Measurements from ENCODE around the gene TP53I13.
"Not testable (repeated sequence)": the region's sequence is repeated elsewhere in the genome, so short reads cannot be mapped to it uniquely, and the experiment has no call there.

TP53I13 gene

GRCh38 chr17:29568331-29569244 is at the start of gene TP53I13:
TP53I13 (plus strand) TSS chr17:29568701; CDS start chr17:29568759, 58 bp downstream.
- peak within 1 kb of the TSS; percentile 58 for H3K4me3 ChIP-seq (ENCODE audit: low read length)
- no peak for TF ChIP-seq ZNF274 (IDR thresholded peaks at IDR 0.05; ENCODE audit: low read depth, low read length)

GRCh38 chr17:29524692-29525091 is 43.8 kb upstream of the TP53I13 start:
- TF ChIP-seq ZNF274 (IDR thresholded peaks at IDR 0.05; ENCODE audit: low read depth, low read length) = no peak

GRCh38 chr17:29526322-29526721 is 42.2 kb upstream of the TP53I13 start:
- H3K4me3 ChIP-seq (ENCODE audit: low read length) = no peak overlapping the region

More at GRCh38 chr17:29524692-29525091, 43.8 kb upstream of the TP53I13 start:
- H3K4me3 ChIP-seq (ENCODE audit: low read length) = no peak overlapping the region

GRCh38 chr17:29533976-29534375 is 34.5 kb upstream of the TP53I13 start:
- H3K4me3 ChIP-seq (ENCODE audit: low read length) = no peak overlapping the region
- no peak for TF ChIP-seq ZNF274 (IDR thresholded peaks at IDR 0.05; ENCODE audit: low read depth, low read length)

More at GRCh38 chr17:29526322-29526721, 42.2 kb upstream of the TP53I13 start:
- no peak for TF ChIP-seq ZNF274 (IDR thresholded peaks at IDR 0.05; ENCODE audit: low read depth, low read length)

GRCh38 chr17:29544066-29544465 is 24.4 kb upstream of the TP53I13 start:
- H3K4me3 ChIP-seq (ENCODE audit: low read length) = no peak overlapping the region
- no peak for TF ChIP-seq ZNF274 (IDR thresholded peaks at IDR 0.05; ENCODE audit: low read depth, low read length)

- no peak for TF ChIP-seq ZNF274 (IDR thresholded peaks at IDR 0.05; ENCODE audit: low read depth, low read length)
- no peak overlapping the region for H3K4me3 ChIP-seq (ENCODE audit: low read length)
Observed at GRCh38 chr17:29546085-29546484, 22.4 kb upstream of the TP53I13 start.

- no peak for TF ChIP-seq ZNF274 (IDR thresholded peaks at IDR 0.05; ENCODE audit: low read depth, low read length)
- no peak overlapping the region for H3K4me3 ChIP-seq (ENCODE audit: low read length)
Observed at GRCh38 chr17:29546830-29547229, 21.7 kb upstream of the TP53I13 start.

GRCh38 chr17:29549177-29549923 is 19.2 kb upstream of the TP53I13 start:
- TF ChIP-seq ZNF274 (IDR thresholded peaks at IDR 0.05; ENCODE audit: low read depth, low read length) = no peak
- H3K4me3 ChIP-seq (ENCODE audit: low read length) = no peak overlapping the region

- TF ChIP-seq ZNF274 (IDR thresholded peaks at IDR 0.05; ENCODE audit: low read depth, low read length) = no peak
- H3K4me3 ChIP-seq (ENCODE audit: low read length) = no peak overlapping the region
Observed at GRCh38 chr17:29555840-29556239, 12.7 kb upstream of the TP53I13 start.

GRCh38 chr17:29557085-29557738 is 11.3 kb upstream of the TP53I13 start:
- no peak for TF ChIP-seq ZNF274 (IDR thresholded peaks at IDR 0.05; ENCODE audit: low read depth, low read length)
- no peak overlapping the region for H3K4me3 ChIP-seq (ENCODE audit: low read length)

- TF ChIP-seq ZNF274 (IDR thresholded peaks at IDR 0.05; ENCODE audit: low read depth, low read length) = no peak
- H3K4me3 ChIP-seq (ENCODE audit: low read length) = no peak overlapping the region
Observed at GRCh38 chr17:29557739-29558116, 10.8 kb upstream of the TP53I13 start.

- H3K4me3 ChIP-seq (ENCODE audit: low read length) = not testable (repeated sequence)
Observed at GRCh38 chr17:29558139-29558538, 10.4 kb upstream of the TP53I13 start.

GRCh38 chr17:29559640-29560039 is 8.9 kb upstream of the TP53I13 start:
- TF ChIP-seq ZNF274 (IDR thresholded peaks at IDR 0.05; ENCODE audit: low read depth, low read length) = no peak
- H3K4me3 ChIP-seq (ENCODE audit: low read length) = no peak overlapping the region

GRCh38 chr17:29560316-29560715 is 8.2 kb upstream of the TP53I13 start:
- H3K4me3 ChIP-seq (ENCODE audit: low read length) = no peak overlapping the region
- no peak for TF ChIP-seq ZNF274 (IDR thresholded peaks at IDR 0.05; ENCODE audit: low read depth, low read length)

Measured in GM08714 (cell line).